Panc1 (cell line): Measurements from ENCODE around the gene NMRK2.

Experiments used
- CTCF ChIP-seq: fragments of 450-650 bp; IDR thresholded peaks from 2 replicates; pipeline ENCODE4 v1.5.1; 2017; ENCODE audit warnings: mild to moderate bottlenecking
- POLR2AphosphoS5 ChIP-seq: IDR thresholded peaks from 2 replicates; pipeline ENCODE4 v1.6.1; 2012; ENCODE audit warnings: mild to moderate bottlenecking, low read depth, low read length, moderate library complexity

- TF ChIP-seq CTCF (no peak), POLR2AphosphoS5 (no peak)
These were observed 33.5 kb downstream of the NMRK2 start for GRCh38 chr19:3966051-3967017.
